Bronchial epithelial cell (primary cell): ENCODE data around the gene MAGI2. TPM values are rescaled to one million over a fixed set of nuclear protein-coding genes. Genes with fewer than 3 reads are reported as not detected.
"Not testable (repeated sequence)": the region's sequence is repeated elsewhere in the genome, so short reads cannot be mapped to it uniquely, and the experiment has no call there.

Source experiments
- DNase-seq: peaks from one replicate; pipeline ENCODE4 v3.0.0-alpha.2; 2010; ENCODE audit warnings: low read depth
- FAIRE-seq: peaks from 2 replicates; lab custom pipeline; 2011; peaks lifted over from hg19 to GRCh38; lab: Jason Lieb, UNC
- H3K27me3 ChIP-seq: 2 replicates; pipeline ENCODE4 v1.5.1; 2011; ENCODE audit warnings: low read length; ENCODE audit not compliant: control insufficient read depth, insufficient read depth
- H3K36me3 ChIP-seq: 2 replicates; pipeline ENCODE4 v1.5.1; 2011; ENCODE audit warnings: low read length; ENCODE audit not compliant: control insufficient read depth, insufficient read depth
- H3K4me3 ChIP-seq: 2 replicates; pipeline ENCODE4 v1.5.1; 2011; ENCODE audit warnings: mild to moderate bottlenecking, low read depth, low read length, control low read depth
- CTCF ChIP-seq: IDR thresholded peaks from 2 replicates; pipeline ENCODE4 v1.5.1; 2011; ENCODE audit warnings: mild to moderate bottlenecking, moderate library complexity, low read length, control low read depth, inconsistent platforms; ENCODE audit not compliant: insufficient read depth, severe bottlenecking
- total RNA-seq: library from RNA; depleted of rRNA; stranded (reverse); fragments of >200 nt; gene quantifications from 2 replicates; pipeline ENCODE4 v1.2.1, GENCODE V29; 2014

MAGI2 gene
- total RNA-seq, 1 donor from 2014 or later = 2.6 TPM

DNA sequence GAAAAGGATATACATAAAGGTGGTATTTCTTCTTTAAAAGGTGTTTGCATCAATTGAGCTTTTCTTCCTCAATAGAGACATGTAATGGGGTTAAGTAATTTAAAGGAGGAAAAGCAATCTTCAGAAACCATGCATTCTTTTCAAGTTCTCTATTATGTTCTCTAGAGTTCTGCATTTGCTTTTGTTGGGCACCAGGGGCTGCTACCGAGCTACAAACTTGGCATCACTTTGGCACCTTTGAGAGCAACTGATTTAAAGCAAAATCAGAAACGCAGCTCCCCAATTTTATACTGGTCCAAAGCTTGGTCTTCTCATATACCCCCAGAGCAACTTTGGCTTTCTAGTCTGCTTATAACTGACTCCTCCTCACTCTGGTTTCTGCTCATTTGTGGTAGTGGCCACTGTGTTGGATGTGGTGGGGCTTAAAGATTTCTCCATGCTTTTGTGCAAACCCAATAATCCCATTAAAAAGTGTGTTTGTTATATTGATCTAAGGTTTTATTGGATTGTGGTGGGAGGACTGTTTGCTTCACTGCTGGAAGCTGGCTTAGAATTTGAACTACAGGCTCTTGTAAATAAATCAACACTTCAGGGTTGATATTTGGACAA lies 942.8 kb downstream of the MAGI2 start:
- FAIRE-seq = no peak
- Histone ChIP-seq H3K36me3 (no peaks in the 10 kb centered on the region), H3K4me3 (no peak overlapping the region), H3K27me3 (no peaks in the 10 kb centered on the region)
- peak; percentile 43 for DNase-seq
- TF ChIP-seq CTCF = peak; percentile 78

DNA sequence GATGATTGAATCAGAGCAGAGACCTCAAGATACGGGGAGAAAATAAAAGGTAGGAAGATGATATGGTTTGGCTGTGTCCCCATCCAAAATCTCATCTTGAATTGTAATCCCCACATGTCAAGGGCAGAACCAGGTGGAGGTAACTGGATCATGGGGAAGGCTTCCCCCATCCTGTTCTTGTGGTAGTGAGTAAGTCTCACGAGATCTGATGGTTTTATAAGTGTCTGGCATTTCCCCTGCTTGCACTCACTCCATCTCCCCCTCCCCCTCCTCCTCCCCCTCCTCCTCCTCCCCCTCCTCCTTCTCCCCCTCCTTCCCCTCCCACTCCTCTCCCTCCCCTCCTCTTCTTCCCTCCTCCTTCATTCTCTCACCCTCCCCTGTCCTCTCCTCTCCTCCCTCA lies 950.2 kb downstream of the MAGI2 start:
- FAIRE-seq, H3K36me3 ChIP-seq, H3K27me3 ChIP-seq, H3K4me3 ChIP-seq, DNase-seq: not testable (repeated sequence)

GRCh38 chr7:78501064-78501463 lies 952.4 kb downstream of the MAGI2 start:
- FAIRE-seq (no peak), DNase-seq (no peak)
- no peaks in the 10 kb centered on the region for H3K36me3 ChIP-seq
- TF ChIP-seq CTCF = no peak
- H3K27me3 ChIP-seq = no peaks in the 10 kb centered on the region
- no peak overlapping the region for H3K4me3 ChIP-seq

GRCh38 chr7:78499971-78500370 lies 953.5 kb downstream of the MAGI2 start:
- Histone ChIP-seq H3K36me3 (no peaks in the 10 kb centered on the region), H3K4me3 (no peak overlapping the region), H3K27me3 (no peaks in the 10 kb centered on the region)
- peak; percentile 8 for DNase-seq
- TF ChIP-seq CTCF = no peak
- no peak for FAIRE-seq

GRCh38 chr7:78499283-78499682 lies 954.2 kb downstream of the MAGI2 start:
- DNase-seq = peak; percentile 10
- no peaks in the 10 kb centered on the region for H3K36me3 ChIP-seq
- H3K27me3 ChIP-seq = no peaks in the 10 kb centered on the region
- no peak for FAIRE-seq
- H3K4me3 ChIP-seq = no peak overlapping the region
- TF ChIP-seq CTCF = no peak

GRCh38 chr7:78497728-78498427 lies 955.6 kb downstream of the MAGI2 start:
- Histone ChIP-seq H3K36me3 (no peaks in the 10 kb centered on the region), H3K27me3 (no peaks in the 10 kb centered on the region), H3K4me3 (no peak overlapping the region)
- no peak for DNase-seq
- no peak for TF ChIP-seq CTCF
- no peak for FAIRE-seq
